T-cell (primary cell): ENCODE results near the gene FCHO1. TPM values are rescaled to one million over a fixed set of nuclear protein-coding genes. Genes with fewer than 3 reads are reported as not detected.

Source experiments
- ATAC-seq, 4 experiments: fragments of 200-7000 bp in 3 of 4; fragments of 150-1000 bp in 1 of 4; cut with Tn5 transposase; replicated peaks in 1 of 4; 1 replicate in 3 of 4; 2 replicates in 1 of 4; pipeline ENCODE4 v1.10.0; 2021; ENCODE audit warnings: moderate library complexity in 3 of 4, mild to moderate bottlenecking in 2 of 4, moderate number of reproducible peaks in 1 of 4
- CTCF ChIA-PET, 2 donors: fragments of 300-600 bp; sonication (Branson Sonifier 250); formaldehyde crosslinking; loops; one replicate each; lab custom pipeline; 2022; ENCODE audit warnings: antibody characterized with exemption in 2 of 2; lab: Charles Lee
- POLR2A ChIA-PET, 2 donors: fragments of 300-600 bp; sonication (Branson Sonifier 250); formaldehyde crosslinking; loops; one replicate each; lab custom pipeline; 2022; ENCODE audit warnings: antibody characterized with exemption in 2 of 2; lab: Charles Lee
- DNase-seq, 35 experiments: peaks; one replicate each; pipeline versions ENCODE4 v3.0.0 to v3.0.0-alpha.2; 2013 to 2023
- H3K27ac ChIP-seq: one replicate; pipeline ENCODE4 v1.5.1; 2013; ENCODE audit warnings: low read length
- H3K27me3 ChIP-seq, 2 experiments: replicated peaks in 1 of 2; 1 replicate in 1 of 2; 2 replicates in 1 of 2; pipeline versions ENCODE4 v1.6.1 to v1.7.0; 2013; ENCODE audit warnings: low read length in 1 of 2, mixed read lengths in 1 of 2; ENCODE audit not compliant: control insufficient read depth in 2 of 2, insufficient read depth in 2 of 2; ENCODE audit errors: extremely low read depth in 1 of 2
- H3K36me3 ChIP-seq, 2 donors: 1 replicate in 1 of 2; 2 replicates in 1 of 2; pipeline versions ENCODE4 v1.6.1 to v1.7.0; 2013; ENCODE audit warnings: low read length in 1 of 2; ENCODE audit not compliant: control insufficient read depth in 2 of 2, insufficient read depth in 1 of 2; ENCODE audit errors: extremely low read depth in 1 of 2
- H3K4me1 ChIP-seq, 2 experiments: 1 replicate in 1 of 2; 2 replicates in 1 of 2; pipeline versions ENCODE4 v1.6.1 to v1.7.0; 2013; ENCODE audit warnings: low read length in 2 of 2, mixed read lengths in 1 of 2; ENCODE audit not compliant: insufficient read depth in 2 of 2, control insufficient read depth in 1 of 2; ENCODE audit errors: extremely low read depth in 1 of 2
- H3K4me3 ChIP-seq, 2 donors: 1 replicate in 1 of 2; 2 replicates in 1 of 2; pipeline versions ENCODE4 v1.5.1 to v1.7.0; 2013; ENCODE audit warnings: mild to moderate bottlenecking in 2 of 2, low read length in 1 of 2, moderate library complexity in 1 of 2; ENCODE audit not compliant: control insufficient read depth in 1 of 2; ENCODE audit errors: extremely low read depth in 1 of 2
- H3K9me3 ChIP-seq: 2 replicates; pipeline ENCODE4 v1.7.0; 2013
- H3K27ac Mint-ChIP-seq, 2 donors: one replicate each; pipeline ENCODE4 v1.8.0; 2020 to 2021; ENCODE audit warnings: mild to moderate bottlenecking in 2 of 2, mixed read lengths in 2 of 2
- H3K27me3 Mint-ChIP-seq, 2 donors: one replicate each; pipeline ENCODE4 v1.8.0; 2021 to 2022; ENCODE audit warnings: mixed read lengths in 2 of 2
- H3K36me3 Mint-ChIP-seq: one replicate; pipeline ENCODE4 v1.8.0; 2021; ENCODE audit warnings: mixed read lengths
- H3K4me1 Mint-ChIP-seq, 3 donors: one replicate each; pipeline ENCODE4 v1.8.0; 2020 to 2022; ENCODE audit warnings: mixed read lengths in 3 of 3, mild to moderate bottlenecking in 1 of 3
- H3K4me3 Mint-ChIP-seq, 3 donors: one replicate each; pipeline ENCODE4 v1.8.0; 2020 to 2022; ENCODE audit warnings: mild to moderate bottlenecking in 3 of 3, mixed read lengths in 3 of 3, moderate library complexity in 3 of 3
- H3K9me3 Mint-ChIP-seq, 3 donors: one replicate each; pipeline ENCODE4 v1.8.0; 2020 to 2022; ENCODE audit warnings: mixed read lengths in 3 of 3
- WGBS: methylation state at CpG from one replicate; pipeline ENCODE4 v1.1.5; 2013; ENCODE audit warnings: missing lambda C conversion rate; ENCODE audit not compliant: insufficient coverage; 5-methylcytosine and 5-hydroxymethylcytosine counted together
- total RNA-seq, 35 experiments: library from RNA in 6 of 35; stranded (reverse) in 6 of 35; fragments of 120-200 nt in 1 of 35; gene quantifications; one replicate each; pipeline versions ENCODE4 v1.2.1 to v1.2.4 and lab custom pipeline; 2013 to 2026

FCHO1 gene
- total RNA-seq, 5 donors from 2014 or later (not counting 1 experiment from before 2014, with no cell fraction given): 63.0 to 129 (median 118) TPM

GRCh38 chr19:17749912-17750317, 1.4 kb upstream of the FCHO1 start:
- no peaks in the 10 kb centered on the region for H3K27me3 Mint-ChIP-seq
- peak overlapping the region; percentile 44 for H3K27ac ChIP-seq
- DNase-seq: peak in 2 of 35 experiments; percentile 17 to 34
- peaks cover 29 to 78% of the 10 kb centered on the region in 2 experiments for H3K4me1 ChIP-seq
- H3K36me3 Mint-ChIP-seq: peaks cover 5% of the 10 kb centered on the region
- peak overlapping the region; percentile 94 to 97 for H3K27ac Mint-ChIP-seq
- peaks cover 6 to 12% of the 10 kb centered on the region in 2 donors for H3K36me3 ChIP-seq
- no peaks in the 10 kb centered on the region for H3K9me3 Mint-ChIP-seq
- no peak for ATAC-seq
- no peaks in the 10 kb centered on the region for H3K27me3 ChIP-seq
- POLR2A ChIA-PET: no interaction called here
- H3K4me1 Mint-ChIP-seq: peaks cover 49 to 64% (median 52%) of the 10 kb centered on the region in 3 donors
- CTCF ChIA-PET: no interaction called here
- H3K4me3 Mint-ChIP-seq: peak overlapping the region; percentile 92 to 97 (median 94)
- H3K4me3 ChIP-seq: peak overlapping the region in 1 of 2 donors; percentile 82
- H3K9me3 ChIP-seq: no peaks in the 10 kb centered on the region
- 50% methylated on average over 8 of the region's 8 CpGs for WGBS

GRCh38 chr19:17751912-17752273, 616 bp downstream of the FCHO1 start:
- H3K4me1 ChIP-seq: peaks cover 29 to 86% of the 10 kb centered on the region in 2 experiments
- H3K4me3 ChIP-seq: peak overlapping the region; percentile 81 to 82
- no peaks in the 10 kb centered on the region for H3K9me3 ChIP-seq
- DNase-seq: peak in 1 of 35 experiments; percentile 26
- Mint-ChIP-seq H3K36me3 (peaks cover 16% of the 10 kb centered on the region), H3K27ac (peak overlapping the region; percentile 94 to 97), H3K9me3 (no peaks in the 10 kb centered on the region), H3K27me3 (no peaks in the 10 kb centered on the region), H3K4me1 (peaks cover 56 to 73% (median 58%) of the 10 kb centered on the region in 3 donors), H3K4me3 (peak overlapping the region; percentile 92 to 97 (median 94))
- 0% methylated on average over 2 of the region's 2 CpGs for WGBS
- no peak for ATAC-seq
- H3K36me3 ChIP-seq: peaks cover 6 to 30% of the 10 kb centered on the region in 2 donors
- ChIA-PET CTCF (interaction anchor here (0.7 to 1.0 kb wide), 2 partner anchors 179 to 186 kb away, joined by 4 to 5 read pairs; no protein-coding TSS in a partner anchor), POLR2A (interaction anchor here in 1 of 2 donors (0.6 kb wide), 1 partner anchor 1161 kb away, joined by 4 read pairs; no protein-coding TSS in a partner anchor)
- H3K27me3 ChIP-seq: no peaks in the 10 kb centered on the region
- peak overlapping the region; percentile 80 for H3K27ac ChIP-seq

GRCh38 chr19:17752865-17753639, 1.8 kb downstream of the FCHO1 start:
- Mint-ChIP-seq H3K4me3 (no peak overlapping the region), H3K27ac (peak overlapping the region in 1 of 2 donors; percentile 48), H3K27me3 (no peaks in the 10 kb centered on the region), H3K9me3 (no peaks in the 10 kb centered on the region), H3K4me1 (peaks cover 54 to 72% (median 57%) of the 10 kb centered on the region in 3 donors), H3K36me3 (peaks cover 21% of the 10 kb centered on the region)
- 100% methylated on average over 2 of the region's 7 CpGs for WGBS
- Histone ChIP-seq H3K9me3 (no peaks in the 10 kb centered on the region), H3K4me3 (no peak overlapping the region), H3K27me3 (no peaks in the 10 kb centered on the region), H3K36me3 (peaks cover 13 to 36% of the 10 kb centered on the region in 2 donors), H3K4me1 (peaks cover 26 to 77% of the 10 kb centered on the region in 2 experiments), H3K27ac (no peak overlapping the region)
- DNase-seq (no peak), ATAC-seq (no peak)
- ChIA-PET POLR2A (no interaction called here), CTCF (interaction anchor here in 1 of 2 donors (0.7 kb wide), 1 partner anchor 185 kb away, joined by 5 read pairs; no protein-coding TSS in a partner anchor)

GRCh38 chr19:17753976-17754375, 2.7 kb downstream of the FCHO1 start:
- H3K27me3 ChIP-seq: no peaks in the 10 kb centered on the region
- Mint-ChIP-seq H3K27ac (peak overlapping the region; percentile 15 to 28), H3K36me3 (peaks cover 24% of the 10 kb centered on the region), H3K4me3 (no peak overlapping the region), H3K9me3 (no peaks in the 10 kb centered on the region), H3K4me1 (peaks cover 48 to 66% (median 52%) of the 10 kb centered on the region in 3 donors), H3K27me3 (no peaks in the 10 kb centered on the region)
- POLR2A ChIA-PET: no interaction called here
- 95% methylated on average over 9 of the region's 9 CpGs for WGBS
- no peaks in the 10 kb centered on the region for H3K9me3 ChIP-seq
- peaks cover 21 to 68% of the 10 kb centered on the region in 2 experiments for H3K4me1 ChIP-seq
- no peak overlapping the region for H3K27ac ChIP-seq
- CTCF ChIA-PET: no interaction called here
- ATAC-seq: no peak
- no peak overlapping the region for H3K4me3 ChIP-seq
- peaks cover 13 to 36% of the 10 kb centered on the region in 2 donors for H3K36me3 ChIP-seq
- no peak for DNase-seq

- peaks cover 24% of the 10 kb centered on the region for H3K36me3 Mint-ChIP-seq
- no peaks in the 10 kb centered on the region for H3K27me3 ChIP-seq
- ATAC-seq: no peak
- ChIA-PET POLR2A (no interaction called here), CTCF (interaction anchor here (0.5 to 0.6 kb wide), 2 partner anchors 43 to 426 kb away, joined by 3 to 6 read pairs; no protein-coding TSS in a partner anchor)
- peaks cover 15 to 59% of the 10 kb centered on the region in 2 experiments for H3K4me1 ChIP-seq
- H3K27ac Mint-ChIP-seq: peak overlapping the region; percentile 81
- no peak overlapping the region for H3K4me3 ChIP-seq
- no peak overlapping the region for H3K27ac ChIP-seq
- peaks cover 13 to 36% of the 10 kb centered on the region in 2 donors for H3K36me3 ChIP-seq
- H3K4me1 Mint-ChIP-seq: peaks cover 39 to 61% (median 43%) of the 10 kb centered on the region in 3 donors
- WGBS: 92% methylated on average over 4 of the region's 5 CpGs
- H3K9me3 ChIP-seq: no peaks in the 10 kb centered on the region
- no peaks in the 10 kb centered on the region for H3K9me3 Mint-ChIP-seq
- peak overlapping the region in 1 of 3 donors; percentile 39 for H3K4me3 Mint-ChIP-seq
- no peaks in the 10 kb centered on the region for H3K27me3 Mint-ChIP-seq
- no peak for DNase-seq
Observed at GRCh38 chr19:17754634-17755442, 3.6 kb downstream of the FCHO1 start.

- Mint-ChIP-seq H3K27me3 (no peaks in the 10 kb centered on the region), H3K4me1 (peaks cover 36 to 57% (median 38%) of the 10 kb centered on the region in 3 donors), H3K4me3 (no peak overlapping the region), H3K27ac (peak overlapping the region; percentile 61 to 81), H3K36me3 (peaks cover 28% of the 10 kb centered on the region), H3K9me3 (no peaks in the 10 kb centered on the region)
- WGBS: no CpG with 5 or more reads among the region's 1 CpG
- ChIA-PET CTCF (interaction anchor here in 1 of 2 donors (0.5 to 0.7 kb wide), 2 partner anchors 43 to 95 kb away, joined by 3 read pairs; no protein-coding TSS in a partner anchor), POLR2A (no interaction called here)
- Histone ChIP-seq H3K4me1 (peaks cover 12 to 53% of the 10 kb centered on the region in 2 experiments), H3K9me3 (no peaks in the 10 kb centered on the region), H3K27me3 (no peaks in the 10 kb centered on the region), H3K36me3 (peaks cover 13 to 36% of the 10 kb centered on the region in 2 donors), H3K27ac (peak overlapping the region; percentile 4), H3K4me3 (no peak overlapping the region)
- DNase-seq (no peak), ATAC-seq (no peak)
Observed at GRCh38 chr19:17755443-17755890, 4.2 kb downstream of the FCHO1 start.
